ENCODE results near the gene ABL2.

Gene ABL2

DNA sequence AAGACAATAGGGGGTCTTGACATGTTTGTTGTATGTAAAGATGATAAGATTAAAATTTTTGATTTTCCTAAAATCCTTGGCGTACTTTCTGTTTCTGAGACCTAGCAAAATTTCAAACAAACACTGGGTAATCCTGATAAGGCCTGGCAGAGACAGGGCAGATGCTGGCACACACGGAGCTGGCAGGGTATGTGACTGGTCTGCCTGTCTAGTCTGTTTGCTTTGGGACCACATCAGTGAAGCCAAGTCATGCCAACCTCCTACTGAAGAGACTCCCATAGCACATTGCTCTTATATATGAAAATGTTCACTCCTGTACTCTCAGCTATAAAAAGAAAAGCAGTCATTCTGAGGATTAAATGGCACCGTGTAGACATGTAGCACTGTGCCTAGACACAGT lies 133.6 kb downstream of the ABL2 start:
- FAIRE-seq (no peak), DNase-seq (ENCODE audit: low spot score) (no peak)

DNA sequence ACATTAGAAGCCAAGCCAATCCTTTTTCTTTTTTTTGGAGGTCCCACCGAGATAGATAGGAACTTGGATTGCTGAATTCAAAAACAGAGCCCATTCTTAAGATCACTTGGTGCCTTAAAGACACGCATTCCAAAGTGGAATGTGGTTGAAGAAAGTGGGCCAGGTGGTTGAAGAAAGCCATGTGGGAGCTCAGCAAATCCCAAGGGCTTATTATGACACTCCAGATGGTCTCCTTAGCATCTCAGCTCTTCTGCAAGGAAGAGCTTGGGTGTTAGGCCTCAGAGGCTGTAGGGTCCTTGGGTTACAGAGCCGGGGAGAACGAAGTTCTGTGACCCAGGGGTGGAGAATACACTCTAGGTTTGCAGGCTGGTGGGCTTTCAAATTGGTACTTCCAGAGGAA lies 134.1 kb downstream of the ABL2 start:
- FAIRE-seq (no peak), DNase-seq (ENCODE audit: low spot score) (no peak)

DNA sequence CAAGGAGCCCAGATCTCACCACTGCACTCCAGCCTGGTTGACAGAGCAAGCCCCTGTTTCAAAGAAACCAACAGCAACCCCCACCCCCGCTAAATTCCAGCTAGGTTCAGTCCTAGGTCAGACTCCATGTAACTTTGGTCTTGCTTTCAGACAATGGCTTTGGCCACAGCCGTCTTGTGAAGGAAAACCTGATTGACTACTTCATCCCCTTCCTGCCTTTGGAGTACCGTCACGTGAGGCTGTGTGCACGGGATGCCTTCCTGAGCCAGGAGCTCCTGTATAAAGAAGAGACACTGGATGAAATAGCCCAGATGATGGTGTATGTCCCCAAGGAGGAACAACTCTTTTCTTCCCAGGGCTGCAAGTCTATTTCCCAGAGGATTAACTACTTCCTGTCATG lies 134.7 kb downstream of the ABL2 start:
- FAIRE-seq (no peak), DNase-seq (ENCODE audit: low spot score) (no peak)

DNA sequence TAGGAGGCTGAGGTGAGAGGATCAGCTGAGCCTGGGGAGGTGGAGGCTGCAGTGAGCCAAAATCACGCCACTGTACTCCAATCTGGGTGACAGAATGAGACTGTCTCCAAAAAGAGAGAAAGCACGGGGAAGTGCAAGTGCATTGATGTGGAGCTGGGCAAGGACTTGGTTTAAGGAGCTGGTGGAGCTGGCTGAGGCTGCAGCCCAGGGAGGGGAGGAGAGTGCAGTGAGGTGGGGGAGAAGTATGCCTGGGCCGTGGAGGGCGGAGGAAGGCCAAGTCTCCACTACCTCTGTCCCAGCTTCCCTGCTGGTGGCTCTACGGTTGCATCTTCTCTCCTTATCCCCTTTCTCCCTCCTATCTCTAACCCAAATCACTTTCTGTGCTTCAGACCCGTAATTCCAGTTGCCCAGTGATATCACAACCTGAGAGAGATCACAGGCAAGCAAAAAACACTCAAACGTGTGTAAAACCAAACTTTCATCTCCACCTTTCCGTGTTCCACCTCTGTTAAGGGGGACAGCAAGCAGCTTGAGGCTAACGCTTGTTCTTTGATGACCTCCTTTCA lies 136.5 kb downstream of the ABL2 start:
- DNase-seq (ENCODE audit: low spot score) (no peak), FAIRE-seq (no peak)

DNA sequence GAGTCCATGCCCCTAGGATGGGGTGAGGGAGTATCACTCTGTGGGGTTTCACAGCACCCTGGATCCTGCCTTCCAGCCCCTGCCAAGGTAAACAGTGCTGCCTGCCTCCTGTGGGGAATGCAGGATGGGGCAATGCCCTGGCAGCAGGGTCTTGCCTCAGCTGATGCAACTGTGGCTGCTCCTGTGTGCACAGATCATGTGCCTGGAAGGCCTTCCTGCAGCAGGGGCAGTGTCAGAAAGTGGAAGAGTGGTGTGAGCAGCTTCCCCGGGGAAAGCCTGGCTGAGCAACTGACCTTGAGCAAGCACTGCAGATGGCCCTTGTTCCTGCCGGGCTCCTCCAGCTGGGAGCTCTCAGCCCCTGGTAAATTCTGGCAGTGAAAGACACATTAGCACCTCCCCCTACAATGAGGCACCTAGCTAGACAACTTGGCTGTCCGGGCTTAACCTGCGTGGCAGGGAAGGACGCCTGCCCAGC lies 137.7 kb downstream of the ABL2 start:
- FAIRE-seq (no peak), DNase-seq (ENCODE audit: low spot score) (no peak)

DNA sequence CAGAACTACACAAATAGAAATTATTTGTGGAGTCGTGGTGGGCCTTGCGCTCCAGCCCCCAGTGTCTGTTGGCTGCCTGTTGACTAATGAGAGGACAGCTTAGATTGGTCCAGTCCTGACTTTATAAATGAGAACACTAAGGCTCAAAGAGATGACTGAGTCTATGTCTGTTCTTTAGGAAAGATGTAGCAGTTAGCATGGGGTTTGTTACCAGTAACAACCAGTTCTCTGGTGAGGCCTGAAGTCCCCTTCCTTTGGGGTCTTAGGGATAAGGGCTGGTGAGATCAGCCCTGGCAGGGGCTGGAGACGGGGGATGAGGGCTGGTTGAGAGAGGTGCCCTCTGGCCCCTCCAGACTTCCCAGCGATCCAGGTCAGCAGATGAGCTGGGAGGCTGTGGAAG lies 138.6 kb downstream of the ABL2 start:
- no peak for FAIRE-seq
- no peak for DNase-seq (ENCODE audit: low spot score)

DNA sequence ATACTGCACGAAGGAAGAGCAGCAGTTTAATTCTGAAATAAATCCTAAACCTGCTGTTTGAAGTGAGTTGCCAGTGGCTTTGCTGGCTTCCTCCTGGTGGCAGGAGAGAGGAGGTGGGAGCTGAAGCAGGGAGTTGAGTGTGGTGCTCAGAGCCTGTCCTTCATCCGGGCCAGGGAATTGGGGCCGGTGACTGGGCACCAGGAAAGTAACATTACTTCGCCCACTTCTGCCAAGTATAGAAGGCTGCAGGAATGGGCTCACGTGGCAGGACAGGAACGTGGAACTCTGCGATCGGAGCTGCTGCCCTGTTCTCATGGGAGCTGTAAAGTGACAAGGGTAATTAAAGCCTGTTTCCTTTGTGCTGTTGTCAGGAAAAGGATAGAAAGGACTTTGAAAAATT lies 139.0 kb downstream of the ABL2 start:
- DNase-seq (ENCODE audit: low spot score) (no peak), FAIRE-seq (no peak)

DNA sequence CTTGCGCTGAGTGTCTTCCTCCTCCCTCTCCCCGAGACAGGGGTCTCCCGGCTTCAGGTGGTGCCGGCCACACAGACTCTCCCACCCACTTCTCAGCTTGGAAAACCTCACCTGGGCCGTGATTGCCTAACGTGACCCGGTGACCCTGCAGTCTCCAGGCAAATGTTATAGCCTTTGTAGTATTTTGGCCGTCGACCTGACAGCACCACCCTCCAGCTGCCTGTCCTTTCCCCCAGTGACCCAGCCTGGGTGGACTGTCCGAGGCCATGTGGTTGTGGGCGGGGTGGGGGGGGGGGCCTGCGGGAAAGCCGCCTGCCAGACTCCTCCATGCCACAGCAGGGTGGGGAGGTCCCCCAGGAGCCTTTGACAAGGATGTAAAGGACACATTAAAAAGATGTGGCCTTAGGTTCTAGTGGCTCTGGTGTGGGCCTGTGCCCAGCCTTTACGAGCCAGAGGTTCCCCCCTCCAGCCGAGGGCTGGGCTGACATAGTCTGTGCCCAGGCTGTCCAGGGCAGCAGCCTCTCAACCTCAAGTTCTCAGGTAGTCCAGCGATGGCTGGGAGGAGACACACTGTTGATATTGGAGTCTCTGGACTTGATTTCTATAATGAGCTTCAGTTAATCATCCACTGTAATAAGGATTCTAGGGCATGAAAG lies 139.5 kb downstream of the ABL2 start:
- FAIRE-seq (no peak), DNase-seq (ENCODE audit: low spot score) (no peak)

DNA sequence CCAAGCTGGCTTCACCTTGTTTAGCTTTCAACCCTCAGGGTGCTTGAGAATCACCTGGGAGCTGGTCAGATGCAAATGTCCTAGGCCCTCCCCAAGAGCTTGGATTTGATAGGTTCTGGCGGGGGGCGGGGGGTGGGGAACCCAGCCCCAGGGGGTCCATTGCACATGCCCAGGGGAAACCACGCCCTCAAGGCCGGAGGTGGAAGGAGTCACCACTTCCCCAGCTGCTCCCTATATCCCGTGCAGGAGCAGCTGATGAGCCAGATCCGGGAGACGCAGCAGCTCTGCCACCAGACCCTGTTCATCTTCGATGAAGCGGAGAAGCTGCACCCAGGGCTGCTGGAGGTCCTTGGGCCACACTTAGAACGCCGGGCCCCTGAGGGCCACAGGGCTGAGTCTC lies 141.8 kb downstream of the ABL2 start:
- FAIRE-seq (no peak), DNase-seq (ENCODE audit: low spot score) (no peak)

DNA sequence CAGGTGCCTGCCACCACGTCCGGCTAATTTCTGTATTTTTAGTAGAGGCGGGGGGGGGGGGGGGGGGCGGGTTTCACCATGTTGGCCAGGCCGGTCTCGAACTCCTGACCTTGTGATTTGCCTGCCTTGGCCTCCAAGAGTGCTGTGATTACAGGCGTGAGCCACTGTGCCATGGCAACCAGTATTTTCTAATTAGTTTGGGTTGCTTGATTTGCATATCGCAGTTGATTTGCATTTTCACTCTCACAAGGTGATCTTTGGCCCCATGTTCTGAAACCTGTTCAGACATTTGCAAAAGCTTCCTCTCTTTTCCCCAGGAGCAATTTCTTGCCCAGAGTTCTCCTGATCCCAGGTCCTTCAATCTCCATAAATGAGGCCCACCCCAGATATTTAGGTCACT lies 145.9 kb downstream of the ABL2 start:
- DNase-seq (ENCODE audit: low spot score) (no peak), FAIRE-seq (no peak)

DNA sequence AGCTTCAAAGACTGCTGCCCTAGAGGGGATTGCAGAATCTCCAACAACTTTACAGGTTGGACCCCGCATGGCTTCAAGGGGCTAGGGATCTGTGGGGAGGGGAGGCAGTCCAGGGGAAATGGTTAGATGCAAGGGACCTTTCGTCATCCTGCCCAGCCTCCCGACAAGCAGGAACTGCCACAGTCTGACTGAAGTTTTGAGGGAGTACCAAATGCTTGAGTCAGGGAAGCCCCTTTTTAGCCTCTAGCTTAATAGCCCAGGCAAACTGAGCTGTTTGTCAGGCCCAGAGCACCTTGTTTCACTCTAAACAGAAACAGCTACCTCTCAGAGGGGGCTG lies 146.5 kb downstream of the ABL2 start:
- DNase-seq (ENCODE audit: low spot score) (no peak), FAIRE-seq (no peak)

DNA sequence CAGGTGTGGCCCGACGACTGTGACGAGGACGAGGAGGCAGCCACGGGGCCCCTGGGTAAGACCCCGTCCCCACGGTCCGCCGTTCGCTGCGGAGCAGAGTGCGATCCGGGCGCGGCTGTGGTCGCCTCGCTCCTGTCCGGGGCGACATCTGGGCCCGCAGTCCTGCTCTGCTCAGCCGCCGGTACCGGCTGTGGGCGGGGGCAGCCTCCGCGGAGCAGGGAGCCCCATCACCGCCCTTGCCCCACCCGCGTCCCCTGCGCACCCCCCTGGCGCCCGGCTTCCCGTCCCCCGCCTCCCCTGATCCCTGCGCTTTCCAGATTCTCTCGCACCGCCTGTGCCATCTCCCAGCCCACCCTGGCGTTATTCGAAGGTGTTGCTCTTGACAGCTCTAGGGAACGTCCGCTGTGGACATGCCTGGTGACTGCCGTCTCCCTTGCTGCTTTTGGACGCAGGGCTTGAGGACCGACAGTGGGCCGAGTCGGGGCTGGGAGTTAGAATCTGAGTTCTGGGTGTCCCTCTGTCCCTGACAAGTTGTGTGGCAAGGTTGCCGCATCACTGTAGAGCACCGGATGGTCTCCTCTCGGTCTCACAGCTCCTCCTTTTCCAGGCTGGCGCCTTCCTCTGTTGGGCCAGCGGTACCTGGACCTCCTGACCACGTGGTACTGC lies 147.0 kb downstream of the ABL2 start:
- DNase-seq (ENCODE audit: low spot score) (peak; percentile 50), FAIRE-seq (no peak)

DNA sequence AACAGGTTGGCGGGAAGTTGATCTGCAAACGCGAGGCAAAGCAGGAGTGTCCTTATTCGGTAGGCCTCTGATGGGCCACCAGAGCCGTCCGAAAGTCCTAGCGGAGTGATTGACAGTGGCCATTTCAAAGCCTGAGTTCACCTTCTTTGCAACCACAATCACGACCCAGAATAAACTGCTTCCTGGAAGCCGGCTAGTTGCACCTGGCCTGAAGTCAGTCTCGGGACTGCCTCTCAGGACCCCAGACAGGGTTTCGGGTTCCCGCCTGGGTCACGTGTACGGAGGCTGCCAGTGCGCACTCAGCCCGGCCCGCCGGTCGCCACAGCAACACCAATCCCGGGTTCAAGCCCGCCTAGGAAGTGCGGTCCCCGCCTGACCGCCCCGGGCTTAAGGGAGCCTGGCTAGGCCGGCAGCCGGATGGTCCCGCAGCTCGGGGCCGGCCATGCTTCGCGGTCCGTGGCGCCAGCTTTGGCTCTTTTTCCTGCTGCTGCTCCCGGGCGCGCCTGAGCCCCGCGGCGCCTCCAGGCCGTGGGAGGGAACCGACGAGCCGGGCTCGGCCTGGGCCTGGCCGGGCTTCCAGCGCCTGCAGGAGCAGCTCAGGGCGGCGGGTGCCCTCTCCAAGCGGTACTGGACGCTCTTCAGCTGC lies 147.7 kb downstream of the ABL2 start, which contains the start of gene TOR3A:
TSS of gene TOR3A (plus strand) at position 384 of the 646 bp plus-strand sequence. CDS start at position 443, 59 bp downstream.
- DNase-seq (ENCODE audit: low spot score), result peak; percentile 91
- FAIRE-seq, result no peak

DNA sequence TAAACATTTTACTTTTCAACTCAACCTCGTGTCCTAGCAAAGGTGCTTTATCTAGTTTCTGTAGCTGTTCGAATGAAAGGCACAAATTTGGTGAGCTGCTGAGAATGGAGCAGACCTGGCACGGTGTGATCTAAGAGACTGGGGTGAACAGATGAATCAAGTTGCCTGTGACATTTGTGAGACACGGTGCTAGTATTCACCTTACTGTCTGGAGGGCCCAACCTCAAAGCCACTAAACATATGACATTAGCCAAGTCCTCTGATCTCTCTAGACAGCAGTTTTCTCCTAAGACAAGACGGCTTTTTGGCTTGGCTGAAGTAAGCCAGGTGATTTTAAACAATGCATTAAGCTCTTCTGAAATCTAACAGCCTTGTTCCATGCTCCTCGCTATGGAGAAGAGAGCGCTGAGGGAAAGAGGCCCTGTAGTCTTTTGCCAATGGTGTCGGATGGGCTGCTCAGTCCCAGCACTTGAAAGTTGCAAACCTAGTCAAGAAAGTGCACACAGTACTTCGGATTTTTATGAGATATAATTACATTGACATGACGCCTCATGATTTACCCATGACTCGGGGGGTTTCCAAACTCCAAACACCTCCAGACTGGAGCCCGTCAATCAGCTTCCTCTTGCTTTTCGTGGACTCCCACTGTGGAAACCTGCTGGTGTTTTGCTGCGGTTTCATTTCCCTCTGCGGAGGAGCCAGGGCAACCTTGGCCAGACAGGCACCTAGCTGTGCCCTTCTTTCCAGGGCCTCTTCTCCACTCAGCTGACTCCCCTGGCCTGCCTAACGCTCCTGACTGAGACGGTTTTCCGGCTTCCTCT lies 148.4 kb downstream of the ABL2 start:
- FAIRE-seq (no peak), DNase-seq (ENCODE audit: low spot score) (no peak)

DNA sequence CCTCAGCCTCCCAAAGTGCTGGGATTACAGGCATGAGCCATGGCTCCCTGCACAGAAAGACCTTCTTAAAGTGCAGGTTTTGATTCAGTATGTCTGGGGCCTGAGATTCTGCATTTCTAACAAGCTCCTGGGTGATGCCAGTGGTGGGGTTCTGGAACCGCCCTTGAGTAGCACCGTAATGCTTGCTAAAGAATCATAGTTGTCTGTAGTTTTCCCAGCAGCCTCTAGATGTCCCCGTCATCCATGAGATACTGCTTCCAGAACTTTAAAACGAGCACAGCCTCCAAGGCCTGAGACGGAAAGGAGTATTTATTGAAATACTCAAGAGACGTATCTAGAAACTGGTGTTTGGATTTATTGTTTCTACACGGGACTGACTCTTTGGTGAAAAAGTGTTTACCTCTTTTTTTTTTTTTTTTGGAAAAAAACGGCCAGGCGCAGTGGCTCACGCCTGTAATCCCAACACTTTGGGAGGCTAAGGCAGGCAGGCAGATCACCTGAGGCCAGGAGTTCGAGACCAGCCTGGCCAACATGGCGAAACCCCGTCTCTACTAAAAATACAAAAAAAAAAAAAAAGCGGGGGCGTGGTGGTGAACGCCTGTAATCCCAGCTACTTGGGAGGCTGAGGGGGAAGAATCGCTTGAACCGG lies 150.2 kb downstream of the ABL2 start:
- FAIRE-seq (no peak), DNase-seq (ENCODE audit: low spot score) (peak; percentile 65)

DNA sequence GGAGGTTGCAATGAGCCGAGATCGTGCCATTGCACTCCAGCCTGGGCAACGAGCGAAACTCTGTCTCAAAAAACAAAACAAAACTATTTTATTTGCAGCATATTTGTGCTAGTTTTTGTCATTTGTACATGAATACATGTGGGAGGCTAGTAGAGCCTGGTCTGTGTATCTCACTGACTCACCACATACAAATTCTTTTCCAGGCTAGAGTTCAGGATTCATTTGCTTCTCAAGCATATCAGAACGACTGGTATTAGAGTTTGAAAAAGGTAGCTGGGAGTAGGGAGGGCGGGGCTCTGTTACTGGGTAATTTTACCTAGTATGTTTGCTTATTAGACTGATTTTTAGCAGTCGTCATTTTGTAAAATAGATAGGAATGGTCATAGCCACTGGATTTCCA lies 152.1 kb downstream of the ABL2 start:
- FAIRE-seq (no peak), DNase-seq (ENCODE audit: low spot score) (no peak)

DNA sequence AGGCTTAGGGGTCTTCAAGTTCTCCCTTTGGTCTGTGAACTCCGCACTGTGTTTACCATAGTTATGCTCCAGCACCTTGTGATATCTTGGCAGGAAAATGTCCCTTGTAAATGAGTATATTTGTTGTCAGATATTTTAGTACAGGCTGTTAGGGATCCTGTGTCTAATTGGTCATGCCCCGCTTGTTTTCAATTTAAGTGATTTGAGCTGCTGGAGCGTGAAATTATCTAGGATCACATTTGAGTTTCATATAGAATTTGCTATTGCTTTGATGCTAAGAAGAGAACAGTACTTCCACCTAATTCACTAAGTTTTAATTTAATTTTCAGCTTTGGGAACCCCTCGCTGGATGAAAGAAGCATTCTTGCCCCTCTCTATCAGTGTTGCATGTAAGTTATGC lies 163.0 kb downstream of the ABL2 start:
- DNase-seq (ENCODE audit: low spot score), result no peak
- FAIRE-seq, result no peak

DNA sequence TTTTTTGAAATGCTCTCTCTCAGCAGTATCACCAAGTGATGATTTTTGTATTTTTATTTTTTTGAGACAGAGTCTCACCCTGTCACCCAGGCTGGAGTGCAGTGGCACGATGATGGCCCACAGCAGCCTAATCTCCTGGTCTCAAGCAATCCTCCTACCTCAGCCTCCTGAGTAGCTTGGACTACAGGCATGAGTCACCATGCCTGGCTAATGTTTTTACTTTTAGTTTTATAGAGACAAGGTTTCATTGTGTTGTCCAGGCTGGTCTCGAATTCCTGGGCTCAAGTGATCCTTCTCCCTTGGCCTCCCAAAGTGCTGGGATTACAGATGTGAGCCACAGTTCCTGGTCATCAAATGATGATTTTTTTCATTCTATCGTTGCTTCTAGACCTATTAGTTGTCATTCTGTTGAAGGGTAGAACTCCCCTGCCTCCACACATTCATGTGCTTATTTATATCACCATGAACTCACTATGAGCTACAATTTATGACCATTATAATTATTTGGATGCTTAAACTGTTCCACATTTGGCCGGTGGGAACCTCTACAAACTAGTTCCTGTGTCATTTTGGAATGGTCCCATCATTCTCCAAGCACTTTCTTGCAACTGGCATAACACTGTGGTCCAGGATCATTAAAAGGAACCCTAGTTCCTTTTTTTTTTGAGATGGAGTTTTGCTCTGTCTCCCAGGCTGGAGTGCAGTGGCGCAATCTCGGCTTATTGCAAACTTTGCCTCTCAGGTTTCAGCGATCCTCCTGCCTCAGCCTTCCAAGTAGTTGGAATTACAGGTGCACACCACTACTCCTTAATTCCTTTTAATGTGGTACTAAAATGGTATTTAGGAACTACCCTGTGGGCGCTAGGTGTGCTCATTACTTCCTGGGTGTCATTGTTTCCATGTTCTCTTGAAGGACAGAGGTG lies 167.9 kb downstream of the ABL2 start:
- DNase-seq (ENCODE audit: low spot score) (no peak), FAIRE-seq (no peak)

DNA sequence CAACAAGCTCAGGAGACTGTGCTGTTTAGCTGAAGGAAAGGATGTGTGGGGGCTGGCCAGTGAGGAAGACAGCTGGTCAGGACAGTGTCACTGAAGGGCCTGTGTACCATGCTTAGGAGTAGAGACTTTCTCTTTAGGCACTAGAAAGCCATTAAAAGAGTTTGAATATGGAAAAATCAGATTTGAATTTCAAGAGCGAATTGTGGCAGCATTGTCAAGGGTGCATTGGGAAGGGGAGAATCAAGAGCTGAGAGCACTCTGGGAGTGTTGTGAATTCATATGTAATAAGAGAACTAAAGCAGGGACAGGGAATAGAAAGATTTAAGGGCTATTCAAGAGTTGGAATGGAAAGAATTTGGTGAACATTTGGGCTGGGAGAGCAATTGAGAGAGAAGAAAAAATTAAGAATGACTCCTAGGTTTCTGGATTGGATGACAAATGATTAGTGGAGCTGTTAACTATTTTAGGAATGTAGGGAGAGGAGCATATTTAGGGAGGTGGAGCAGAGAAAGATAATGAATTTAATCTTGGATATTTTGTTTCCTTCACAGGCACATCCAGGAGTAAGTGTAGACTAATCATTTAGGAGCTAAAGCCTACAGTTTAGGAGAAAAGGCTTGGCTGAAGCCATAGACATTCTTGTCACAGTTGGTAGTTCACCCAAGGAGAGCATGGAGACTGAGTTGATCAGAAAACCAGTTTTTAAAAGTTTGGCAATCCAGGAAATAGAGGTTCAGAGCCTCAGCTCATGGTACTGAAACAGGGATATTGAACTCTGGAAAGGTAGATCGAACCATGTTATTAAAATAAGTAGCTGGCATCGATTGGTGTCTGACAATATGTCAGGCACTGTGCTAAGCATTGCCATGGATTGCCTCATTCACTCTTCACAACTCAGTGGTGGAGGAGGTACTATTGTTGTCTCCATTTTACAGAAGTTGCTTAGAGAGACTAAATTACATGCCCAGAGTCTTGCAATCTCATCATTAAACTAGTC lies 170.7 kb downstream of the ABL2 start:
- DNase-seq (ENCODE audit: low spot score) (no peak), FAIRE-seq (no peak)

All from urothelium cell line (cell line).